GM13976 (cell line): ENCODE measurements around the gene OR4P4.

Experiments
- DNase-seq: peaks from one replicate; pipeline ENCODE4 v3.0.0; 2012; ENCODE audit warnings: low spot score
- in situ Hi-C: fragments of 300-500 bp; cut with MboI; formaldehyde crosslinking; loops from one replicate; pipeline ENCODE4 v1.12.0; 2022; ENCODE audit warnings: low sequenced_read_pairs, mixed read lengths, inconsistent platforms; ENCODE audit not compliant: unreplicated experiment
- TF ChIP-seq, protein P1 (sequence below): IDR thresholded peaks from 2 replicates; pipeline ENCODE4 v1.5.1; 2012; ENCODE audit warnings: borderline replicate concordance, mild to moderate bottlenecking; ENCODE audit not compliant: insufficient read depth; ENCODE audit errors: extremely low read depth, missing control alignments, control extremely low read depth

Gene OR4P4

DNA sequence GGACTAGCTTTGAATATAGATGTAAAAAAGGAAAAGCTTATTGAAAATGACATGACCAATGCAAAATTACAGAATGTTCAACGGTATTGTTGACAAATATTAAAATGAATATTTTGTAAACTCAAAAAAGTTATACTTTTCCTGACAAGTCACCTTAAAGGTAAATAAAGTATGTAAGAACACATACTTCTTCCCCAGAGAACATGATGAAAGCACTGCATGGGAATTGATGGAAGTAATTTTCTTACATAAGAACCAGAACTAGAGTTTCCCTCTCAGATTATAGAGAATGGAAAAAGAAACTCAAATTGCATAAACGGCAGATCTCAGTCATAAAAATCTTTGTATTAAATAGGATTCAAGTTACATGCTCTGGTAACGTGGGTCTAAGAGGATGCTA lies at the start of gene OR4P4:
Gene OR4P4, plus strand, starts transcription at position 301 of the 400 bp plus-strand sequence.
- no peak for DNase-seq
- TF ChIP-seq, protein P1, sequence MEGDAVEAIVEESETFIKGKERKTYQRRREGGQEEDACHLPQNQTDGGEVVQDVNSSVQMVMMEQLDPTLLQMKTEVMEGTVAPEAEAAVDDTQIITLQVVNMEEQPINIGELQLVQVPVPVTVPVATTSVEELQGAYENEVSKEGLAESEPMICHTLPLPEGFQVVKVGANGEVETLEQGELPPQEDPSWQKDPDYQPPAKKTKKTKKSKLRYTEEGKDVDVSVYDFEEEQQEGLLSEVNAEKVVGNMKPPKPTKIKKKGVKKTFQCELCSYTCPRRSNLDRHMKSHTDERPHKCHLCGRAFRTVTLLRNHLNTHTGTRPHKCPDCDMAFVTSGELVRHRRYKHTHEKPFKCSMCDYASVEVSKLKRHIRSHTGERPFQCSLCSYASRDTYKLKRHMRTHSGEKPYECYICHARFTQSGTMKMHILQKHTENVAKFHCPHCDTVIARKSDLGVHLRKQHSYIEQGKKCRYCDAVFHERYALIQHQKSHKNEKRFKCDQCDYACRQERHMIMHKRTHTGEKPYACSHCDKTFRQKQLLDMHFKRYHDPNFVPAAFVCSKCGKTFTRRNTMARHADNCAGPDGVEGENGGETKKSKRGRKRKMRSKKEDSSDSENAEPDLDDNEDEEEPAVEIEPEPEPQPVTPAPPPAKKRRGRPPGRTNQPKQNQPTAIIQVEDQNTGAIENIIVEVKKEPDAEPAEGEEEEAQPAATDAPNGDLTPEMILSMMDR, result no peak
- in situ Hi-C loops, result no loop called here

DNA sequence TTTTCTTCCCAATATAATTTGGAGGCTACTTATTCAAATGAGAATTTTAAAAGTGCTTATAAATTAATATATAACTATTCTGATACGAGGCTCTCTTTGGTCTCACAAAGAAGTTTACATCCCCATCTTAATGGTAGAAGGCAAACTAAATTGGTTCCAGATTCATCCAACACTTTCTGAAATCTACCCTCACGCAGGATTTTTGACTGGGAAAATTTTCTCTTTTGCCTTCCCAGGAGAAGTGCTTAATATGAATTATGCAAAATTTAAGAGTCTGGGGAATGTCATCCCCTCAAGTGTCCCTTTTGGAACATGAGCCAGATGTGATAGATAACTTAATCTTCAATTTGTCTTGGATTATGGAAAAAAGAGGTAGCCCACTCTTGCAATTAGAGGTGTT lies 27.4 kb upstream of the OR4P4 start, which contains the start of gene OR4C11:
Gene OR4C11, minus strand, starts transcription at position 101 of the 400 bp plus-strand sequence. CDS start 3,272 bp downstream, outside the sequence.
- in situ Hi-C loops, result no loop called here
- no peak for DNase-seq
- TF ChIP-seq, protein P1, result no peak

DNA sequence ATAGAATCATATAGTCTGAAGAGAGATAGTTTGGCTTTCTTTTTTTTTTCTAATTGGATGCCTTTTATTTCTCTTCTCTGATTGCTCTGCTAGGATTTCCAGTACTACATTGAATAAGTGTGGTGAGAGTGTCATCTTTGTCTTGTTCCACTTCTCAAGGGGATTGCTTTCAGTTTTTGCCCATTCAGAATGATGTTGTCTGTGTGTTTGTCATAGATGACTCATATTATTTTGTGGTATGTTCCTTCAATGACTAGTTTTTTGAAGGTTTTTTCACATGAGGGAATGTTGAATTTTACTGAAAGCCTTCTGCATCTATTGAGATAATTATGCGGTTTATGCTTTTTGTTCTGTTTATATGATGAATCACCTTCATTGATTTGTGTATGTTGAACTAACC lies 10.4 kb upstream of the OR4P4 start:
- in situ Hi-C loops, result no loop called here
- TF ChIP-seq, protein P1, result no peak
- no peak for DNase-seq

DNA sequence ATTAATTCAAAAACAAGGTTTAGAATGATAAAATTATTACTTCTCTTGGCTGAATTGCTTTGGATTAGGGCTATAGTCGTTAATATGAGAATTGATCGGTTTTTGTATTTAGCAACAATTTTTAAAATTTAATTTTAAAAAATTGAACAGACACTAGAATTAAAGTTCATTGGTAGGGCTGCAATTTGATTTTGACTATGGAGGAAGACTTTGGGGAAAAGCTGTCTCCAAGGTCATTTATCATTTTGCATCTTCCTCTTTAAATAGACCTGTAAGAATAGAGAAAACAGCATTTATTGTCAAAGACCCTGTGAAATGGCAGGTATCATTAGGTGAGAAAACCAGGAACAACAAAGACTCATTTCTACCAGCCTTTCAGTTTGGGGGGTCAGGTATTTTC lies 13.1 kb downstream of the OR4P4 start, which contains the start of gene OR4S2:
Gene OR4S2, plus strand, starts transcription at position 301 of the 400 bp plus-strand sequence. CDS start 2,577 bp downstream, outside the sequence.
- in situ Hi-C loops, result no loop called here
- TF ChIP-seq, protein P1, result no peak

DNA sequence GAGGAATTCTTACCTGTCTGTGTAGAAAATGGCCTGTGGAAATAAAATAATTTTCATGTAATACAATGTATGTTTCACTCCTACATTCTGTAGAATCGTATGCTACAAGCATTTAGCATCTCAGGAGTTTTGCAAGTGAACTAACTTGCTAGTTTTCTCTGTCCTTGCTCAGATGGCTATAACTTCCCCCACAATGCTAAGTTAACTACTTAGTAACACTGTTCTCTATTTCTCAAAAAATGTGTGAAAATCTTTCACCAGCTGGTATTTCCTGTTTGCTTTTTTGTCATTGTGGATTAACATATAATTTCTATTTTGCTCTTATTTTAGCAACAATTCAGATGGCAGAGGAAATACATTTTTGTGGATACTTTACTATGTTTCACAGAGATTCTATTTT lies 17.6 kb downstream of the OR4P4 start:
- TF ChIP-seq, protein P1, result no peak
- DNase-seq, result no peak
- in situ Hi-C loops, result no loop called here

More for the DNA sequence above, 13.1 kb downstream of the OR4P4 start, which contains the start of gene OR4S2:
- no peak for DNase-seq

DNA sequence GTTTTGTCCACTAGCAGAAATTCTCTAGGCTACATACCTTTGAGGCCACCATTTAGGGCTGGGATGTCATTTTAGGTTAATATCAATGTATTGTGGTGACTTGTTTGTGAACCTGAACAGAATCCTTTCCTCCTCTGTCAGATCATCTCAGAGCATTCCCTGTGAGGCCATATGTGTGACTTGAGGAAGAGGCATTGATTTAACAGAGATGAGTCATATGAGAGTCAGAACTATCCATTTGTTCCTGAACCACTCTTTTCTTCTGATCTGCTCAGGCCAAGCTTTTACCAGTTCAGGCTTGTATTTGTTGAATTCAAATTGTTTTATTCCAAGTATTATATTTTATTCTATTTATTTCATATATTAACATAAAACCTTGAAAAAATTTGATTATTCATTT lies 20.2 kb downstream of the OR4P4 start:
- in situ Hi-C loops, result no loop called here
- no peak for DNase-seq
- TF ChIP-seq, protein P1, result no peak
